Neural cell (in vitro differentiated cells): ENCODE measurements around the gene HYOU1.

Source experiments
- CTCF ChIP-seq: fragments of 450-650 bp; IDR thresholded peaks from 2 replicates; pipeline ENCODE4 v1.5.1; 2014; ENCODE audit warnings: antibody characterized with exemption, mild to moderate bottlenecking, moderate library complexity; ENCODE audit not compliant: poor library complexity, severe bottlenecking
- POLR2AphosphoS5 ChIP-seq: IDR thresholded peaks from 2 replicates; pipeline ENCODE4 v1.6.1; 2012

DNA sequence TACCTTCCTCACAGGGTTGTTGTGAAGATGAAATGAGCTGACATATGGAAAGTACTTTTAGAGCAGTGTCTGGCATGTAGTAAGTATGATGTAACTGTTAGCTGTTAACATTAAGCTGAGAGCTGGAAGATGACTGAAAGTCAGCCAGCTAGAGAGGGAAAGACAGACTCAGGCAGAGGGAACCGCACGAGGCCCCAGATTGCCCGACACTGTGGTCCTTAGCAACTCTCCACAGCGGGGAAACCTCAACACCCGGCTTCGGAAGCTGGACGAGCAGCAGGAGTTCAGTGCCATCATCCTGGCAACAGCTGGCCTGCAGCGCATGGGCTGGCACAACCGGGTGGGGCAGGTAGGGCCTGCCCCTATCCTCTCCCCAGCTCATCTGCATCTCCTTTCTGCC, 34.2 kb upstream of the HYOU1 start:
- TF ChIP-seq CTCF = no peak
- TF ChIP-seq POLR2AphosphoS5 = no peak
